HepG2 (cell line): ENCODE results near the gene CHRNB2. TPM values are rescaled to one million over a fixed set of nuclear protein-coding genes. Genes with fewer than 3 reads are reported as not detected.
A peak's percentile ranks its signal among the peaks of the same experiment; 100 is the strongest.

Experiments used
- KDM1A ChIP-seq: IDR thresholded peaks from 2 replicates; pipeline ENCODE4 v1.6.1; 2016; ENCODE audit warnings: missing compliant biosample characterization
- NFE2L2 ChIP-seq: fragments of 150-350 bp; IDR thresholded peaks from 2 replicates; pipeline ENCODE4 v1.6.1; 2014; ENCODE audit warnings: low read length
- SNAI1 ChIP-seq: sonication (generic); formaldehyde crosslinking; IDR thresholded peaks from 2 replicates; pipeline ENCODE4 v1.5.0; 2020; ENCODE audit warnings: mild to moderate bottlenecking, missing genetic modification reagents, borderline replicate concordance
- THAP11 ChIP-seq: IDR thresholded peaks from 2 replicates; pipeline ENCODE4 v1.6.1; 2016; ENCODE audit warnings: missing biosample characterization, missing genetic modification reagents
- XRCC5 ChIP-seq: fragments of 200-400 bp; formaldehyde crosslinking; optimal IDR thresholded peaks from 2 replicates; pipeline ENCODE3; 2017; ENCODE audit warnings: mild to moderate bottlenecking, low read length
- ZBTB1 ChIP-seq: sonication (generic); formaldehyde crosslinking; IDR thresholded peaks from 2 replicates; pipeline ENCODE4 v1.4.0; 2020; ENCODE audit warnings: missing genetic modification reagents, borderline replicate concordance
- ZNF136 ChIP-seq: sonication (generic); formaldehyde crosslinking; IDR thresholded peaks from 2 replicates; pipeline ENCODE4 v1.8.1; 2022; ENCODE audit warnings: low read depth, mild to moderate bottlenecking, moderate library complexity, missing genetic modification reagents
- ZNF430 ChIP-seq: sonication (generic); formaldehyde crosslinking; IDR thresholded peaks from 2 replicates; pipeline ENCODE4 v1.9.0; 2021; ENCODE audit warnings: mild to moderate bottlenecking, missing genetic modification reagents
- ZNF598 ChIP-seq: sonication (generic); formaldehyde crosslinking; IDR thresholded peaks from 2 replicates; pipeline ENCODE4 v1.5.1; 2020; ENCODE audit warnings: mild to moderate bottlenecking, missing genetic modification reagents, borderline replicate concordance
- polyA plus RNA-seq, 8 experiments: library from polyadenylated mRNA; depleted of rRNA in 3 of 8; stranded (reverse) in 7 of 8; unstranded in 1 of 8; fragments of >200 nt; fragmentation: Illumina TruSeq in 4 of 8; extraction: Trizol in 4 of 8; gene quantifications; 2 replicates each; pipeline versions ENCODE4 v1.2.1 to v1.2.3, GENCODE V29; 2011 to 2016; ENCODE audit warnings: low read depth in 4 of 8, missing spikeins in 1 of 8, mixed read lengths in 1 of 8; ENCODE audit not compliant: insufficient read depth in 1 of 8
- total RNA-seq, 5 experiments: library from RNA; depleted of rRNA; stranded (reverse); fragments of >200 nt; fragmentation: Illumina TruSeq; extraction: Trizol; gene quantifications; 2 replicates each; pipeline ENCODE4 v1.2.3, GENCODE V29; 2016; ENCODE audit warnings: low read depth in 1 of 5
- TF ChIP-seq, protein P1 (sequence below): sonication (generic); formaldehyde crosslinking; IDR thresholded peaks from 2 replicates; pipeline ENCODE4 v1.4.0; 2020; ENCODE audit warnings: low read depth, missing genetic modification reagents
- TF ChIP-seq, protein P2 (sequence below): sonication (generic); formaldehyde crosslinking; IDR thresholded peaks from 2 replicates; pipeline ENCODE4 v1.5.0; 2020; ENCODE audit warnings: missing genetic modification reagents
- TF ChIP-seq, protein P3 (sequence below): IDR thresholded peaks from 2 replicates; pipeline ENCODE4 v1.6.1; 2016; ENCODE audit warnings: low read depth, borderline replicate concordance
- TF ChIP-seq, protein P4 (sequence below), 2 experiments: fragments of 450-650 bp in 1 of 2; sonication (generic) in 1 of 2; formaldehyde crosslinking in 1 of 2; IDR thresholded peaks; 2 replicates each; pipeline versions ENCODE4 v1.6.1 to v1.8.0; 2016 to 2022; ENCODE audit warnings: antibody characterized with exemption in 1 of 2, mild to moderate bottlenecking in 1 of 2, missing genetic modification reagents in 1 of 2

The CHRNB2 gene
- total and polyA plus RNA-seq, 2 of the 13 experiments (the other 11 are each of a cell fraction or from before 2014, with no cell fraction given), result 0.03 to 0.07 TPM

DNA sequence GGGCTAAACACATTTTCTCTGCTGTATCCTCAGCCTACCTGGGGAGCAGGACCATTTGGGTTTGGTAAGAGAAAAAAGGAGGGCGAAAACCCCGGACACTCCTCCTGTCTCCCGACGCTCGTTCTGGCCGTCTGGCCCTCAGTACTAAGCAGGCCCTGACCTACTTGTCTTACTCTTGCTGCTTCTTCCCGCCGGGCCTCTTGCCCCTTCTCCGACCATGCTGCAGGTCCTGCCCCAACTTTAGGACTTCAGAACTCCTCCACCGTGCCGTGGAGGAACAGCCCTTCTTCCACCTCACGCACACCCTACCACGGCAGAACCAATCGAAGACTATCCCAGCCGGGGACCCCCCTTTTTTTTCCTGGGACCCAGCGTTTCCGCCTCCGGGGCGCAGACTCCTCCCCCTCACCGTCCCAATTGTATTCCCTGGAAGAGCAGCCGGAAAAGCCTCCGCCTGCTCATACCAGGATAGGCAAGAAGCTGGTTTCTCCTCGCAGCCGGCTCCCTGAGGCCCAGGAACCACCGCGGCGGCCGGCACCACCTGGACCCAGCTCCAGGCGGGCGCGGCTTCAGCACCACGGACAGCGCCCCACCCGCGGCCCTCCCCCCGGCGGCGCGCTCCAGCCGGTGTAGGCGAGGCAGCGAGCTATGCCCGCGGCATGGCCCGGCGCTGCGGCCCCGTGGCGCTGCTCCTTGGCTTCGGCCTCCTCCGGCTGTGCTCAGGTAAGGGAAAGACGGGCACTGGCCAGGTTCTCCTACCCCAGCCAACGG, at the start of gene CHRNB2 (continued):
- TF ChIP-seq KDM1A, result no peak
- TF ChIP-seq, protein P1, sequence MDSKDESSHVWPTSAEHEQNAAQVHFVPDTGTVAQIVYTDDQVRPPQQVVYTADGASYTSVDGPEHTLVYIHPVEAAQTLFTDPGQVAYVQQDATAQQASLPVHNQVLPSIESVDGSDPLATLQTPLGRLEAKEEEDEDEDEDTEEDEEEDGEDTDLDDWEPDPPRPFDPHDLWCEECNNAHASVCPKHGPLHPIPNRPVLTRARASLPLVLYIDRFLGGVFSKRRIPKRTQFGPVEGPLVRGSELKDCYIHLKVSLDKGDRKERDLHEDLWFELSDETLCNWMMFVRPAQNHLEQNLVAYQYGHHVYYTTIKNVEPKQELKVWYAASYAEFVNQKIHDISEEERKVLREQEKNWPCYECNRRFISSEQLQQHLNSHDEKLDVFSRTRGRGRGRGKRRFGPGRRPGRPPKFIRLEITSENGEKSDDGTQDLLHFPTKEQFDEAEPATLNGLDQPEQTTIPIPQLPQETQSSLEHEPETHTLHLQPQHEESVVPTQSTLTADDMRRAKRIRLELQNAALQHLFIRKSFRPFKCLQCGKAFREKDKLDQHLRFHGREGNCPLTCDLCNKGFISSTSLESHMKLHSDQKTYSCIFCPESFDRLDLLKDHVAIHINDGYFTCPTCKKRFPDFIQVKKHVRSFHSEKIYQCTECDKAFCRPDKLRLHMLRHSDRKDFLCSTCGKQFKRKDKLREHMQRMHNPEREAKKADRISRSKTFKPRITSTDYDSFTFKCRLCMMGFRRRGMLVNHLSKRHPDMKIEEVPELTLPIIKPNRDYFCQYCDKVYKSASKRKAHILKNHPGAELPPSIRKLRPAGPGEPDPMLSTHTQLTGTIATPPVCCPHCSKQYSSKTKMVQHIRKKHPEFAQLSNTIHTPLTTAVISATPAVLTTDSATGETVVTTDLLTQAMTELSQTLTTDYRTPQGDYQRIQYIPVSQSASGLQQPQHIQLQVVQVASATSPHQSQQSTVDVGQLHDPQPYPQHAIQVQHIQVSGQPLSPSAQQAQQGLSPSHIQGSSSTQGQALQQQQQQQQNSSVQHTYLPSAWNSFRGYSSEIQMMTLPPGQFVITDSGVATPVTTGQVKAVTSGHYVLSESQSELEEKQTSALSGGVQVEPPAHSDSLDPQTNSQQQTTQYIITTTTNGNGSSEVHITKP (CRISPR knock-in tag), result 0 out of 2 replicates have a peak, but pooled peaks have one; percentile 33
- TF ChIP-seq, protein P2, sequence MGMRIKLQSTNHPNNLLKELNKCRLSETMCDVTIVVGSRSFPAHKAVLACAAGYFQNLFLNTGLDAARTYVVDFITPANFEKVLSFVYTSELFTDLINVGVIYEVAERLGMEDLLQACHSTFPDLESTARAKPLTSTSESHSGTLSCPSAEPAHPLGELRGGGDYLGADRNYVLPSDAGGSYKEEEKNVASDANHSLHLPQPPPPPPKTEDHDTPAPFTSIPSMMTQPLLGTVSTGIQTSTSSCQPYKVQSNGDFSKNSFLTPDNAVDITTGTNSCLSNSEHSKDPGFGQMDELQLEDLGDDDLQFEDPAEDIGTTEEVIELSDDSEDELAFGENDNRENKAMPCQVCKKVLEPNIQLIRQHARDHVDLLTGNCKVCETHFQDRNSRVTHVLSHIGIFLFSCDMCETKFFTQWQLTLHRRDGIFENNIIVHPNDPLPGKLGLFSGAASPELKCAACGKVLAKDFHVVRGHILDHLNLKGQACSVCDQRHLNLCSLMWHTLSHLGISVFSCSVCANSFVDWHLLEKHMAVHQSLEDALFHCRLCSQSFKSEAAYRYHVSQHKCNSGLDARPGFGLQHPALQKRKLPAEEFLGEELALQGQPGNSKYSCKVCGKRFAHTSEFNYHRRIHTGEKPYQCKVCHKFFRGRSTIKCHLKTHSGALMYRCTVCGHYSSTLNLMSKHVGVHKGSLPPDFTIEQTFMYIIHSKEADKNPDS, result no peak
- TF ChIP-seq SNAI1, result no peak
- TF ChIP-seq ZNF598 (CRISPR knock-in tag), result peak; percentile 88; the same call in 1 of the 2 replicates
- TF ChIP-seq NFE2L2, result no peak
- peak; percentile 98 for TF ChIP-seq ZNF430 (CRISPR knock-in tag)
- TF ChIP-seq, protein P3, sequence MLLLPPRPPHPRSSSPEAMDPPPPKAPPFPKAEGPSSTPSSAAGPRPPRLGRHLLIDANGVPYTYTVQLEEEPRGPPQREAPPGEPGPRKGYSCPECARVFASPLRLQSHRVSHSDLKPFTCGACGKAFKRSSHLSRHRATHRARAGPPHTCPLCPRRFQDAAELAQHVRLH (CRISPR knock-in tag), result peak; percentile 96; the same call in 1 of the 2 replicates
- peak; percentile 66 for TF ChIP-seq XRCC5
- TF ChIP-seq ZBTB1 (CRISPR knock-in tag), result no peak; the same call in 1 of the 2 replicates
- TF ChIP-seq ZNF136 (CRISPR knock-in tag), result 0 out of 2 replicates have a peak, but pooled peaks have one; percentile 51
- TF ChIP-seq, protein P4, sequence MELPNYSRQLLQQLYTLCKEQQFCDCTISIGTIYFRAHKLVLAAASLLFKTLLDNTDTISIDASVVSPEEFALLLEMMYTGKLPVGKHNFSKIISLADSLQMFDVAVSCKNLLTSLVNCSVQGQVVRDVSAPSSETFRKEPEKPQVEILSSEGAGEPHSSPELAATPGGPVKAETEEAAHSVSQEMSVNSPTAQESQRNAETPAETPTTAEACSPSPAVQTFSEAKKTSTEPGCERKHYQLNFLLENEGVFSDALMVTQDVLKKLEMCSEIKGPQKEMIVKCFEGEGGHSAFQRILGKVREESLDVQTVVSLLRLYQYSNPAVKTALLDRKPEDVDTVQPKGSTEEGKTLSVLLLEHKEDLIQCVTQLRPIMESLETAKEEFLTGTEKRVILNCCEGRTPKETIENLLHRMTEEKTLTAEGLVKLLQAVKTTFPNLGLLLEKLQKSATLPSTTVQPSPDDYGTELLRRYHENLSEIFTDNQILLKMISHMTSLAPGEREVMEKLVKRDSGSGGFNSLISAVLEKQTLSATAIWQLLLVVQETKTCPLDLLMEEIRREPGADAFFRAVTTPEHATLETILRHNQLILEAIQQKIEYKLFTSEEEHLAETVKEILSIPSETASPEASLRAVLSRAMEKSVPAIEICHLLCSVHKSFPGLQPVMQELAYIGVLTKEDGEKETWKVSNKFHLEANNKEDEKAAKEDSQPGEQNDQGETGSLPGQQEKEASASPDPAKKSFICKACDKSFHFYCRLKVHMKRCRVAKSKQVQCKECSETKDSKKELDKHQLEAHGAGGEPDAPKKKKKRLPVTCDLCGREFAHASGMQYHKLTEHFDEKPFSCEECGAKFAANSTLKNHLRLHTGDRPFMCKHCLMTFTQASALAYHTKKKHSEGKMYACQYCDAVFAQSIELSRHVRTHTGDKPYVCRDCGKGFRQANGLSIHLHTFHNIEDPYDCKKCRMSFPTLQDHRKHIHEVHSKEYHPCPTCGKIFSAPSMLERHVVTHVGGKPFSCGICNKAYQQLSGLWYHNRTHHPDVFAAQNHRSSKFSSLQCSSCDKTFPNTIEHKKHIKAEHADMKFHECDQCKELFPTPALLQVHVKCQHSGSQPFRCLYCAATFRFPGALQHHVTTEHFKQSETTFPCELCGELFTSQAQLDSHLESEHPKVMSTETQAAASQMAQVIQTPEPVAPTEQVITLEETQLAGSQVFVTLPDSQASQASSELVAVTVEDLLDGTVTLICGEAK (IDR thresholded peaks at IDR 0.05), result no peak
- TF ChIP-seq, protein P4 (CRISPR knock-in tag; IDR thresholded peaks at IDR 0.05), result peak; percentile 84
- TF ChIP-seq THAP11 (CRISPR knock-in tag), result peak; percentile 77
